Measurements from ENCODE around the gene HMG20A.

The HMG20A gene

GRCh38 chr15:77436822-77437221 is 16.1 kb downstream of the HMG20A start:
- DNase-seq = no peak

- no peak for DNase-seq
Measured at GRCh38 chr15:77437264-77437663, 16.6 kb downstream of the HMG20A start.

- no peak for DNase-seq
Measured at GRCh38 chr15:77440378-77440999, 19.8 kb downstream of the HMG20A start.

GRCh38 chr15:77446840-77447390 is 26.2 kb downstream of the HMG20A start:
- no peak for DNase-seq

GRCh38 chr15:77454265-77454664 is 33.6 kb downstream of the HMG20A start:
- DNase-seq = no peak

GRCh38 chr15:77454951-77455350 is 34.3 kb downstream of the HMG20A start:
- DNase-seq = no peak

DNA sequence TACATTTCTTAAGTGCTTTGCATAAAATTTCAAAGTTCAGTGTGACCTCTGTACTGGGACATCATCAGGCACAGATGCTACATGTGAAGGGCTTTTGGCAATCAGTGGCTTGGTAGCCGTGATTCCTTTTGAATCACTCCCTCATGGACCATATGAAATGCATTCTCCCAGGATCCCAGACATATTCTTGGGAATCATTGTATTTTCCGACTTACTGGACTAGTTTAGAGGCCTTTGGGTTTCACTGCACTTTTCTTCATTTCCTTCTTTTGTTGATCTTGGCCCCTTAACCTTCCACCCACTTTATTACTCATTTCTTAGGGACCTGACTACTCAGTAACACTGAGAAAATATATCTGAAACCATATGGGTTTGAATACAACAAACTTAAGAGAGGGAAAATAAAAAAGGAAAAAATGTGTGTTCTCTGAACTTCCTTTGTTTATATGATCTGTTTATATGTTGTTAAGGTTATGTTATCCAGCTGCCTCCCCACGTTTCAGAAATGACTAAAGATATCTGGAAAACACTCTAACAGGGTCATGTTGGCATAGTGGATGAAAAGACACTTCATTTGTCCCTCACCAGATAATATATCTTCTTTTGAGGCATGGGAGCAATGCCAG is 35.1 kb downstream of the HMG20A start:
- DNase-seq = no peak

DNA sequence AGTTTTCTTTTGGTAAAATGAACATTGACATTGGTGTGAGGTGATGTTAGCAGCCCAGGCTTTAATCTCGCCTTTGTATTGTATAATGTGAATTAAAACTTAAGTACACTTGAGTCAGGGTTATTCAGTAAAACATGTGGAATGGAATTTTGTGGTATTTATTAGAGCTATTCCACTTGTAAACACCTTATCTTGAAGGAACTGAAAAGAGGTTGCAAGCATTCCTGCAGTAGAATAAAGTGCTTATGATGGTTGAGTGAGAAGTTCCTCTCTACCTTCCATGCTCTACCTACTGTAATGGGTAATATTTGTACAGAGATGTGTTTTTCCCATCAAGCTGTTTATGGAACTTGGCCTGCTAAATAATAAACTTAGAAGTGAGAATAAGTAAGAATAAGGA is 36.1 kb downstream of the HMG20A start:
- no peak for DNase-seq

DNA sequence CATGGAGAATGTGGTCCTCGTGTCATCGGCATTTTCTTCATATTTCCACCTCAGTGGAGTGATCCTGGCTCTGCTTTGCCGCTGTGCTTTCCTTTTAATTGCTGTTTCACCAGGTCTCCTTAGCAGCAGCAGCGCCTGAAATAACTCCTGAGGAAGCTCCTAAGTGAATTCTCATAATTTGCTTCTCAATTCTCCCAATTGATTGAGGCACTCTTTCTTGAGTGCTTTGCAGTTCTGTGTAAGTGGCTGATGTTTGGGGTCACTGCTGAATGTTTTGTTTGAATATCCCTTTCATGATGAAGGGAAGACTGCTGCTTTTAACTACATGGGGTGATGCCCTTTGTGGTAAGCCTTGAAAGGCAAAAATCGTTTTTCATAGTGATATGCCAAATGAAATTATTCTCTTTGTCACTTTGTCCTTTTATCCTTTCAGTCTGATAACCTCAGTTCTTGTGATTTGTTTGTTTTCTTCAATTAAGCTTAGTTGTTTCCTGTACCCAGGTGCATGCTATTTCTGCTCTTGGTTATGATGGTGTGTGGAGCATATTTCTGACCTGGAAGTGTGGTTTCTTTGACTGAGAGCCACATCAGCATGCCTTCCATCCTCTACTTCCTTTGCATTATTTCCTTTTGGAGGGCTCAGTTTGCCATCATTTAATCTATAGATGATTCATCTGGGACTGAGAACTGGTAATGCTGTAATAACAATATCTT is 36.7 kb downstream of the HMG20A start:
- DNase-seq = no peak

GRCh38 chr15:77457905-77458265 is 37.2 kb downstream of the HMG20A start:
- DNase-seq = no peak

- no peak for DNase-seq
Measured at GRCh38 chr15:77459031-77459430, 38.3 kb downstream of the HMG20A start.

- DNase-seq = no peak
Measured at GRCh38 chr15:77461486-77461885, 40.8 kb downstream of the HMG20A start.

GRCh38 chr15:77464129-77464865 is 43.6 kb downstream of the HMG20A start:
- DNase-seq = no peak

GRCh38 chr15:77466521-77466920 is 45.8 kb downstream of the HMG20A start:
- DNase-seq = no peak

- DNase-seq = no peak
Measured at GRCh38 chr15:77468896-77469295, 48.2 kb downstream of the HMG20A start.

- DNase-seq = no peak
Measured at GRCh38 chr15:77470235-77470634, 49.5 kb downstream of the HMG20A start.

DNA sequence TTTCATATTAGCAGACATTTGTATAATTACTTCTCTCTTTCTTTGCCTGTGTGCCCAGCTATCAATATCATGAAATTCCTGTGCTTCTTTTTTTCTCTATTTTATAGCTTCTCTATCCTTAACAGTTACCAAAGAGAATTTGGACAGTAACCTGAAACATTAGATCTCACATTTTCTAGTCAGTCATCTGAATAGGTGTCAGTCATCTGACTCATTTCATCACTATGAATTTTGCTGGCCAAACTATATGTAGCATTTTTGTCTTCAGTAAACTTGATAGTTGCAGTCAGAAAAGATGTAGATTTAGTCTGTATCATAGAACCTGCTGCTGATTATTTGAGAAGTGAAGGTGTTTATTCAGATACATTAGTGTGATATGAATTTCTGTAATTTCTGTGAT is 52.6 kb downstream of the HMG20A start:
- DNase-seq = no peak

- no peak for DNase-seq
Measured at GRCh38 chr15:77474310-77474988, 53.8 kb downstream of the HMG20A start.

DNA sequence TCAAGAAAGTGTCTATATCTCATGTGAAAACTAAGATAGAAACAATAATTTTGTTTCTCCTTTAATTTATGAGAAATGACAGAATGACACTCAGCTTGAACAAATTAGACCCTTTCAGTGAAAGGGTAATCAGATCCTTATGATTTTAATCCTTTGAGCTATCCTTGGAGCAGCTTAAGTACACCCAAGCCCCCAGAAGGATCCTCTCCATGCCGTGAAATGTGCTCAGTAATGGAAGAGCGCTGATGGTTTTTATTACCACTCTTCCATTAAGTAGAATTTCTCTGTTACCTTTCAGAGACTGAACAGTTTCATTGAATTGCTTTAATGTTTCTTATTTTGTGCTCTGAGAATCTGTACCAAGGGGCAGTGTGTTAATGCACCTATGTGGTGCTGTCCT is 54.3 kb downstream of the HMG20A start:
- no peak for DNase-seq

DNA sequence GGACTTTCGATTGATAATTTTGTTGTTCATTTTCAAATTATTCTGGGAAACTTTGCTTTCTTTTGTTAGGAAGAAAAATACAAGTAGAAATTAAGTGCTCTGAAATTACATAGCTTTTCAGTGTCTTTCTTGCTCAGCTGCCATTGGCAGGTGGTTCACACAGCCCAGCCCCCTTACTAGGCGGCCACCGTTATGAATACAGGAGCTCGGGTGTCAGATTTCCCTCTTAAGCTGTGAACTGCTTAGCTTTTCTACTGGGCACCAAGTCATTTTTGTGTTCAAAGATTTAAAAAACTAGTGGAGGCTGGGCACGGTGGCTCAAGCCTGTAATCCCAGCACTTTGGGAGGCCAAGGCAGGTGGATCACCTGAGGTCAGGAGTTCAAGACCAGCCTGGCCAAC is 55.2 kb downstream of the HMG20A start:
- no peak for DNase-seq

DNA sequence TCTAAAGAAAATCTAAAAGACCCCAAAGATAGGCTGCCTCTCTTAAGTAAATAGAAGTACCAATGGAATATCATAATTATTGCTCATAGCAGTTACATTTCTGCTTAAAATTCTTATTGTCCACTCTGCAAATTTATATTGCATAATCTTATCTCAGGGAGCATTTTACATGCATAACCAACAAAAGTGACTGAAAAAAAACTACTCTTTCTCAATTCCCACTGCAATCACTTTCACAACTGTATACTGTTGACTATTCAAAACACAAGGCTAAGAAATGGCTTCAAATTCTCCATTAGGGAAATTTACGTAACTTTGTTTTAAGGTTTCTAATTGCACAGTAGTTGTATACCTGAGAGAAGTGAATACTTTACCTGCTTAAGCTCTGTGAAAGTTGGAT is 56.3 kb downstream of the HMG20A start:
- DNase-seq = no peak

DNA sequence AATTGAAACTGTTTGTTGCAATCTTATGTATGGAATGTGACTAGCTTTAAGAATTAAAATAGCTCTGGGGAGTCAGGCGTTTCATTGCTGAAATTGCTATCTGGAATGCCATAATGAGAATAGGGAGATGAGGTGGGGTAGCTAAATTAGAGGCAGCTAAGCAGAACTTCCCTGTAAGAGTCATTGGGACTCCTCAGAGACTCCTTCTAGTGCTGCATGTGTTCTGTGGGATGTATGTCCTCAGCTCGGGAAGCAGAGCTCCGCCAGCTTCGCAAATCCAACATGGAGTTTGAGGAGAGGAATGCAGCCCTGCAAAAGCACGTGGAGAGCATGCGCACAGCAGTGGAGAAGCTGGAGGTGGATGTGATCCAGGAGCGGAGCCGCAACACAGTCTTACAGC is 57.4 kb downstream of the HMG20A start:
- no peak for DNase-seq

DNA sequence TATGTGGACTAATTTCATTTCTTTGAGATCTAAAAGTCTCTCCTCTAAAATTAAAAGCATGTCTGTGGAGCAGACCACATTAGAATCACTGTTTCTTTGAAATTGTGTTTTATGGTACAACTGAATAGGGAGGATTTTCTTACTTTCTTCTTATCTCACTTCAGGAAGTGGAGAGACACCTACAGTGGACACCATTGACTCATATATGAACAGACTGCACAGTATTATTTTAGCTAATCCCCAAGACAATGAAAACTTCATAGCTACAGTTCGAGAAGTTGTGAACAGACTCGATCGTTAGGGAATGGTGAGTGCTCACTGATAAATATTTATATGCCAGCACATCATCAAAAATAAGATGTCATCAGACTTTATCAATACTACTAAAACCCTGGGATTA is 58.3 kb downstream of the HMG20A start:
- no peak for DNase-seq
